ENCODE results near the gene B3GNT5.

The B3GNT5 gene

DNA sequence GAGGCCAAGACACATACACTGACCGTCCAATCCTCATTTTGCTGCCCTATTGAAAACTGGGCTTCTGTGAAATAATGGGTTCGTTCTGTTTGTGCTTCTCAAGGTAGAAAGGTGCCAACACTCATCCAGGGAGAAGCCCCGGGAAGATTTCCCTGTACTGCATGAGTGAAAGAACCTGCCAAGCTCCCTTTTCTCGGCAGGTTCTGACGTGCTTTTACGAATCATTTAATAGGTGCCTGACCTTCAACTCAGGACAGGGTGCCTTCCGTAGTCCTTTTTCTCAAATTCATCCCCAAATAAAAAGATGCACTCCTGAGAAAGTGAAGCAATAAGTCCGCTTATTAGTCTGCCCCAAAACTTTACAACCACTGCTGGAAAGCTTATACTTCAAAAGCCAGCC lies 64.2 kb downstream of the B3GNT5 start:
- Histone ChIP-seq H3K27ac (replicated peaks) (no peak overlapping the region), H3K27me3 (ENCODE audit: insufficient read depth, poor library complexity, severe bottlenecking) (no peaks in the 10 kb centered on the region), H3K4me3 (replicated peaks; ENCODE audit: insufficient read depth, low read length) (no peak overlapping the region)
- TF ChIP-seq, protein P1, sequence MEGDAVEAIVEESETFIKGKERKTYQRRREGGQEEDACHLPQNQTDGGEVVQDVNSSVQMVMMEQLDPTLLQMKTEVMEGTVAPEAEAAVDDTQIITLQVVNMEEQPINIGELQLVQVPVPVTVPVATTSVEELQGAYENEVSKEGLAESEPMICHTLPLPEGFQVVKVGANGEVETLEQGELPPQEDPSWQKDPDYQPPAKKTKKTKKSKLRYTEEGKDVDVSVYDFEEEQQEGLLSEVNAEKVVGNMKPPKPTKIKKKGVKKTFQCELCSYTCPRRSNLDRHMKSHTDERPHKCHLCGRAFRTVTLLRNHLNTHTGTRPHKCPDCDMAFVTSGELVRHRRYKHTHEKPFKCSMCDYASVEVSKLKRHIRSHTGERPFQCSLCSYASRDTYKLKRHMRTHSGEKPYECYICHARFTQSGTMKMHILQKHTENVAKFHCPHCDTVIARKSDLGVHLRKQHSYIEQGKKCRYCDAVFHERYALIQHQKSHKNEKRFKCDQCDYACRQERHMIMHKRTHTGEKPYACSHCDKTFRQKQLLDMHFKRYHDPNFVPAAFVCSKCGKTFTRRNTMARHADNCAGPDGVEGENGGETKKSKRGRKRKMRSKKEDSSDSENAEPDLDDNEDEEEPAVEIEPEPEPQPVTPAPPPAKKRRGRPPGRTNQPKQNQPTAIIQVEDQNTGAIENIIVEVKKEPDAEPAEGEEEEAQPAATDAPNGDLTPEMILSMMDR (IDR thresholded peaks at IDR 0.05; ENCODE audit: insufficient read depth, low read length), result no peak
- TF ChIP-seq, protein P2, sequence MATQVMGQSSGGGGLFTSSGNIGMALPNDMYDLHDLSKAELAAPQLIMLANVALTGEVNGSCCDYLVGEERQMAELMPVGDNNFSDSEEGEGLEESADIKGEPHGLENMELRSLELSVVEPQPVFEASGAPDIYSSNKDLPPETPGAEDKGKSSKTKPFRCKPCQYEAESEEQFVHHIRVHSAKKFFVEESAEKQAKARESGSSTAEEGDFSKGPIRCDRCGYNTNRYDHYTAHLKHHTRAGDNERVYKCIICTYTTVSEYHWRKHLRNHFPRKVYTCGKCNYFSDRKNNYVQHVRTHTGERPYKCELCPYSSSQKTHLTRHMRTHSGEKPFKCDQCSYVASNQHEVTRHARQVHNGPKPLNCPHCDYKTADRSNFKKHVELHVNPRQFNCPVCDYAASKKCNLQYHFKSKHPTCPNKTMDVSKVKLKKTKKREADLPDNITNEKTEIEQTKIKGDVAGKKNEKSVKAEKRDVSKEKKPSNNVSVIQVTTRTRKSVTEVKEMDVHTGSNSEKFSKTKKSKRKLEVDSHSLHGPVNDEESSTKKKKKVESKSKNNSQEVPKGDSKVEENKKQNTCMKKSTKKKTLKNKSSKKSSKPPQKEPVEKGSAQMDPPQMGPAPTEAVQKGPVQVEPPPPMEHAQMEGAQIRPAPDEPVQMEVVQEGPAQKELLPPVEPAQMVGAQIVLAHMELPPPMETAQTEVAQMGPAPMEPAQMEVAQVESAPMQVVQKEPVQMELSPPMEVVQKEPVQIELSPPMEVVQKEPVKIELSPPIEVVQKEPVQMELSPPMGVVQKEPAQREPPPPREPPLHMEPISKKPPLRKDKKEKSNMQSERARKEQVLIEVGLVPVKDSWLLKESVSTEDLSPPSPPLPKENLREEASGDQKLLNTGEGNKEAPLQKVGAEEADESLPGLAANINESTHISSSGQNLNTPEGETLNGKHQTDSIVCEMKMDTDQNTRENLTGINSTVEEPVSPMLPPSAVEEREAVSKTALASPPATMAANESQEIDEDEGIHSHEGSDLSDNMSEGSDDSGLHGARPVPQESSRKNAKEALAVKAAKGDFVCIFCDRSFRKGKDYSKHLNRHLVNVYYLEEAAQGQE (IDR thresholded peaks at IDR 0.05; ENCODE audit: insufficient replicate concordance, low read depth), result no peak
- TF ChIP-seq POLR2AphosphoS5 (IDR thresholded peaks at IDR 0.05; ENCODE audit: low read depth), result no peak
- no peak for TF ChIP-seq SPI1 (IDR thresholded peaks at IDR 0.05; ENCODE audit: borderline replicate concordance, low read depth)
- TF ChIP-seq GABPA (IDR thresholded peaks at IDR 0.05; ENCODE audit: low read depth), result no peak
- no peak for DNase-seq (ENCODE audit: low read depth in 1 of 2, low spot score in 1 of 2)

DNA sequence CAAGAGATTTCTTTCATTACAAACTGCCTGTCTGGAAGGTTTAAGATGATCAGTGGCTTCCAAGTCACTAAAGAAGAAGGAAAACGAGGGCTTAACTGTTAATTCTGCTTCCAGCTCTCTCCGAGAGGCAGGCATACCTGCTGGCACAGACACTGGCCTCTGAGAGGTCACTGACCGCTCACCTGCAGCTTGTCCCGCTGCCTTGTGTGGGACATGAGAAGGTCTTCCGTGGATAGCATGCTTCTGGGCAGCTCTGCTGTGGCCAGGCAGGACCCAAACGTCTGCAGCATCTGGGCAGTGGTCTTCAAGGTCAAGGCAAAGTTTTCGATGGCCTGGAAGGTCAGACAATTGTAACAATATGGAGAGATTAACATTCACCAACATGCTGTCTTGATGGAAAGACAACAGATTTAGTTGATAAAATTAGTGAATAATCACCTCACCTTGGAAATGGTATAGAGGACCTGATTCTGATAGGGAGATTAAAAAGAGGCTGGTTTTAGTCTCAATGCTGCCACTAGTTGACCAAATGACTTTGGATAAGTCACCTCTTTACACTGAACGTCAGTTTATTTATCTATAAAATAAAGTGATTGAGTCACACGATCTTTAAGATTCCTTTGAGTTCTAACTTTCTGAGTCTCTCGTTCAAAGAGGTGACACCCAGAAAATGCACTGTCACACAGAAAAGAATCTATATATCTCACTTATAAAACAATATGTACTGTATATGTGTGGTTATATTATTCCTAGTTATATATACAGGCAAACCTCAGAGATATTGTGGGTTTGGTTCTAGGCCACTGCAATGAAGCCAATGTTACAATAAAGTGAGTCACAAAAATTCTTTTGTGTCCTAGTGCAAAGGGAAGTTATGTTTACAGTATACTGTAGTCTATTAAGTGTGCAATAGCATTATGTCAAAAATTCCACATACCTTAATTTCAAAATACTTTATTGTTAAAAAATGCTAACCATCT lies 65.1 kb downstream of the B3GNT5 start:
- no peaks in the 10 kb centered on the region for H3K27me3 ChIP-seq (ENCODE audit: insufficient read depth, poor library complexity, severe bottlenecking)
- no peak for DNase-seq (ENCODE audit: low read depth in 1 of 2, low spot score in 1 of 2)
- TF ChIP-seq SPI1 (IDR thresholded peaks at IDR 0.05; ENCODE audit: borderline replicate concordance, low read depth) (no peak), GABPA (IDR thresholded peaks at IDR 0.05; ENCODE audit: low read depth) (no peak), POLR2AphosphoS5 (IDR thresholded peaks at IDR 0.05; ENCODE audit: low read depth) (no peak)
- TF ChIP-seq, protein P2 (IDR thresholded peaks at IDR 0.05; ENCODE audit: insufficient replicate concordance, low read depth), result no peak
- TF ChIP-seq, protein P1 (IDR thresholded peaks at IDR 0.05; ENCODE audit: insufficient read depth, low read length), result no peak
- no peak overlapping the region for H3K4me3 ChIP-seq (replicated peaks; ENCODE audit: insufficient read depth, low read length)
- H3K27ac ChIP-seq (replicated peaks), result no peak overlapping the region

DNA sequence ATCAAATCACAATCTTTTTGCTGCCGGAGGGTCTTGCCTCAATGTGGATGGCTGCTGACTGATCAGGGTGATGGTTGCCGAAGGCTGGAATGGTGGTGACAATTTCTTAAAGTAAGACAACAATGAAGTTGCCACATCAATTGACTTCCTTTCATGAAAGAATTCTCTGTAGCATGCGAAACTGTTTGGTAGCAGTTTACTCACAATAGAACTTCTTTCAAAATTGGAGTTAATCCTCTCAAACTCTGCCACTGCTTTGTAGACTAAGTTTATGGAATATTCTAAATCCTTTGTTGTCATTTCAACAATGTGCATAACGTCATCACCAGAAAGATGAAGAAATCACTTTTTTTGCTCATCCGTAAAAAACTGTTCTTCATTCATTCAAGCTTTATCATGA lies 65.8 kb downstream of the B3GNT5 start:
- TF ChIP-seq SPI1 (IDR thresholded peaks at IDR 0.05; ENCODE audit: borderline replicate concordance, low read depth) (no peak), POLR2AphosphoS5 (IDR thresholded peaks at IDR 0.05; ENCODE audit: low read depth) (no peak), GABPA (IDR thresholded peaks at IDR 0.05; ENCODE audit: low read depth) (no peak)
- TF ChIP-seq, protein P1 (IDR thresholded peaks at IDR 0.05; ENCODE audit: insufficient read depth, low read length), result no peak
- TF ChIP-seq, protein P2 (IDR thresholded peaks at IDR 0.05; ENCODE audit: insufficient replicate concordance, low read depth), result no peak
- peak in 1 of 2 experiments; percentile 10 for DNase-seq (ENCODE audit: low read depth in 1 of 2, low spot score in 1 of 2)

More for the DNA sequence above, 65.8 kb downstream of the B3GNT5 start:
- H3K27ac ChIP-seq (replicated peaks), result no peak overlapping the region
- no peaks in the 10 kb centered on the region for H3K27me3 ChIP-seq (ENCODE audit: insufficient read depth, poor library complexity, severe bottlenecking)
- H3K4me3 ChIP-seq (replicated peaks; ENCODE audit: insufficient read depth, low read length), result no peak overlapping the region

Data from HL-60 (cell line).